Stimulated activated CD4-positive, alpha-beta T cell treated with anti-CD3 and anti-CD28 coated beads, Interleukin-4, amount 100 ng/mL, for 48 hours (primary cell): Measurements from ENCODE around the gene RBM26.
A peak's percentile ranks its signal among the peaks of the same experiment; 100 is the strongest.

Experiments
- DNase-seq, 2 donors: peaks; one replicate each; pipeline ENCODE4 v3.0.0-alpha.2; 2020; ENCODE audit warnings: low read depth in 2 of 2

The RBM26 gene

DNA sequence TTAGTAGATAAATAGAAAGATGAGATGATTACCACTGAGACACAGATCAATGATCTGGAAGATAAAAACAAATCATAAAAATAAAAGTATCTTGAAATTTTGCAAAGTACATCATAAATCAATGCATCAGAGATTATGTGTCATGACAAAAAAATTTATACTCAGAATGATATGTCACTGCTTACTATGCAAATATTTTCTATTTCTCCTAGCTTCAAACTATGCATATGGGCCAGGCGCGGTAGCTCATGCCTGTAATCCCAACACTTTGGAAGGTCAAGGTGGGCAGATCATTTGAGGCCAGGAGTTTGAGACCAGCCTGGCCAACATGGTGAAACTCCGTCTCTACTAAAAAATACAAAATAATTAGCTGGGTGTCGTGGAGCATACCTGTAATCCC, 17.3 kb upstream of the RBM26 start:
- no peak for DNase-seq

DNA sequence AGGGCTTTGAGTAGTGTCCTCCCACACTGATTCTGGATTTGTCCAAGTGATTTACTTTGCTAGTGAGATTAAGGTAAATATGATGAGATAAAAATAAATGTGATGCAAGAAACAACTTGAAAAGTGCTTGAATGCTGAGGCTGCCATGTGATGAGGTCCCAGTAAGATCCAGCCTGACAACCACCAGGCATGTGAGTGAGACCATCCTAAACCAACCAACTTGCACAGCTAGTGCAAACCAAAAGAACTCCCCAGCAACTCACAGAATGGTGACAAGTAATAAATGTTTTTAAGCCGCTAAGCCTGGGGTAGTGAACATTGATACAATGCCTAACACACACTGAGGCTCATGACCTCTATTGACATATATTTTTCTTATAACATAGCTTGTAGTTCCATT, 13.3 kb upstream of the RBM26 start:
- DNase-seq: no peak

GRCh38 chr13:79417741-79418140, 11.7 kb upstream of the RBM26 start:
- no peak for DNase-seq

DNA sequence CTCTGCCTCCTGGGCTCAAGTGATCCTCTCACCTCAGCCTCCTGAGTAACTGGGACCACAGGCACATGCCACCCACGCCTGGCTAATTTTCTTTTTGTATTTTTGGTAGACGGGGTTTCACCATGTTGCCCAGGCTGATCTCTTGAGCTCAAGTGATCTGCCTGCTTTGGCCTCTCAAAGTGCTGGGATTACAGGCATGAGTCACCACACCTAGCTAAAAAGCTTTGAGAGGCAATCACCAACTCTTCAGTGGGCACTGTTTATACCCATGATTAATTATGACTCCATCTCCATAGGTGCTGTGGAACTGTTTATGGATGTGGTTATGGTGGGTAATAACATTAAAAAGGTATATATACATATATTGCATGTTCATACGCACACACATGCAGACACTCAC, 7.5 kb upstream of the RBM26 start:
- no peak for DNase-seq

- no peak for DNase-seq
Observed at GRCh38 chr13:79409828-79410227, 3.8 kb upstream of the RBM26 start.

DNA sequence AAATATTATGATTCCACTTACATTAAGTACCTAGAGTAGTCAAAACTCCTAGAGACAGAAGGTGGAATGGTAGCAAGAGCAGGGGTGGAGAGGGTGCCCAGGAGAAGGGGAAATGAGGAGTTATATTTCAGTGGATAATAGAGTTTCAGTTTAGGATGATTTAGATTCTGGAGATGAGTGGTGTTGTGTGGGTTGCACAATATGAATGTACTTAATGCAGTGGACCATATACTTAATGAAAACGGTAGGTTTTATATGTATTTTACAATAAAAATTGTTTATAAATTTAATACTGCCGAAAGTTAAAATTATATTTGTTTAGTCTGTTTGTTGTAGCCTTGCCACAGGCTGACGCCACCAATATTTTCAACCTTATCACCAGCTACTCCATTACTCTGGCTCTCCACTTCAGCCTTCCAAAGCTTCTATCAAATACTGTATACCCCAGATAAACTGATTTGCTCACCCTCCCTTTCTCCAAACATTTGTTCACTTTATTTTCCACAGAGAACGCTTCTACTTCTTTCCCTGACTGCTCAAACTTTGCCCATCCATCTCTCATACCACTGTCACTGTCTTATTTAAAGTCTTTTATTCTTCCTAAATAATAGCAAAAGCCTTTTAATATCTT, 1.4 kb upstream of the RBM26 start:
- DNase-seq: no peak

DNA sequence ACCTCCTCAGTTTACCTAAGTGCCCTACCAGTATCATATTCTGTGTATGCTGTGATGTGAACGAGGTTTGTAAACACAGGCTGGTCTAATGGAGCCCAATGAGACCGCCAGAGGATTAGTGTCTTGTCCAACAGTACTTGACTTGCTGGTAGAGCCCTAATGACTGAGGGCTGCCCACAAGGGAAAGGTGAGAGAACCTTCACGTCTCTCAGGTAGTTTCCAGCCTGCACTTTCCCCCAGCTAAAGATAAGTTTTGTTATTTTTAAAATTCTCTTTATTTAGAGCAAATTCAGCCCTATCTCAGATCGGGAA, 498 bp upstream of the RBM26 start:
- no peak for DNase-seq

DNA sequence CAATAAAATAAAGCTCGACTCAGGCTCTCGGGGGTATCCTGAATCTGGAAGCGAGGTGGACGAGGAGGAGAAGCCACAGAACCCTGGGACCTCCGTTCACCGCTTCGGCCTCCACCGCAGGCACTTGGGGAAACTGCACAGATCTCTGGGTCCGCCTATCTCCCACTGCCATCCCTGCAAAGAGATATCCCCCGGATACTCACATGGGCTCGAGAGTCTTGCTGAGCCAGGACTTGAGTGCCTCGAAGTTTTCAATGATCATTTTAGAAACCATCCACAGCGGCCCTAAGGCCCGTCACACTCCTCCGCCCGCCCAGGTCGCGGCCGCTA, 589 bp downstream of the RBM26 start:
- no peak for DNase-seq

GRCh38 chr13:79404985-79405384, 1.1 kb downstream of the RBM26 start:
- DNase-seq: peak in 1 of 2 donors; percentile 6

- no peak for DNase-seq
Observed at GRCh38 chr13:79404361-79404760, 1.7 kb downstream of the RBM26 start.

DNA sequence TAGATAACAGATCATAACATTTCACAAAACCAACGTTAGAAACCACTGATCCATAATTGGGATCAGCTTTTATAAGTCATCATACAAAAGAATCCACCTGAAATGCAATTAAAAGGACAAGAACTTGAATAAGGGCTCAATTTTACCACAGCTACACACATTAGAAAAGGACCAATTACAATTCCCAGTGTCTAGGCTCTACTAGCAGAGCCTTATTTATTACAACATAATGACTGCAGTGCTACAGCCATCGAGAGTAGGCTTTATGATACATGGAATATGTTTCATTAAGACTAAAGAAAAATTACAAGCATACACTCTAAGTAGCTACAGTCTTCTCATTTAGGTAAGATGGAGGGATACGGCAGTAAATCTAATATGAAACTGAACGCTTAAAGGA, 2.9 kb downstream of the RBM26 start:
- DNase-seq: no peak

GRCh38 chr13:79402679-79403078, 3.4 kb downstream of the RBM26 start:
- DNase-seq: no peak

DNA sequence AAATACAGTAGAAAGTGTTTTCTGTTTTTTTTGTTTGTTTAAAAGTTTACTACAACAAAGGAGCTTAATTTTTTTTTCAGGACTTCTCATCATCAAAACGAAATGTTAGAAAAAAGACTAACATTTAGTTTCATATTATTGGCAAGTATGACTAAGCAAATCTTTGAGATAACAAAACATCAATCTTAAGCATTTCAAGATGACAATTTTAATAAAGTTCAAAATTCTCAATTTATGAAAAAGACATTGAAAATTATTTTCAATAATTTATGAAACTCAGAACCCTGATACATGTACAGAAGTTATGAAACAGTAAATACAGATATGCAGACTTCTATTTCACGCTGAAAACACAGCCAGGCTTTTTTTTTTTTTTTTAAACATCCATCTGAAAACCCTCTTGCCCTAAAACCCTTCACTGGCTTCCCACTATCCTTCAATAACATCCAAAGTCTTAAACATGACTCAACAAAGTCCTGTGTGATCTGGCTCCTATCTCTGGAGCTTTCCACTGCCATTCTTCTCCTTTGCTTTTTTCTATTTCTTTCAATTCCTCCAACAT, 3.9 kb downstream of the RBM26 start:
- DNase-seq: no peak

DNA sequence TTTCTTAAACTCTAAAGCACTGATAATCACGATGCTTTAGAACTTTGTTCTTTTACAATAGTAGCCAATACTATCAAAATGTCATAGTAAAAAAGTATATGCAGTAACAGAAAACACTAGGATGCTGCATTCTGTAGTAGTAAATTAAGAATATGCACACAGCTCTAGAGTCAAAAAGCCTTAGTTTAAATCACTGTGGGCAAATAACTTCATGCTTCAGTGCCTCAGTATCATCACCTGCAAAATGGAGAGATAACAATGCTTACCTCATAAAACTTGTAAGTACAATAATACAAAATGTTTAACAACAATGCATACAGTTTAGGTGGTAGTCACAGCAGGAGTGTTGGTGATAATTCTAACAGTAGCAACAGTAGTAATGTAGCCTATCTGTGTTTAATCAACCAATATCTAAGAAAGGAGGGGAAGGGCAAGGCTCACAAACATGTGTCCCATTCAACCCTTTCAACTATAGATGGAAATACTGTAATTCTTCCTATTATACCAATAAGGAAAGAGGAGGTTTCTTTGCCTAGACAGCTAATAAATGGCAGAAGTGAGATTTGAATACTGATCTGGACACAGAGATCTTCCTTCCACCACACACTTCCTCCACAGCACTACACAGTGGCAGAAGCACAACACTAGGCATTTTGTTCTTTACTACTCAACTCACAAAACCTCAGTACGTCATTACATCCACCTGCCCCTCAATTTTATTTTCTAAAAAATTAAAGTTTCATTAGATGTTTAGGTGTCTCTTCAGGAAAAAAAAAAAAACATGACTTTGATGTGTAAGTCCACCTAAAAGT, 4.6 kb downstream of the RBM26 start:
- DNase-seq: no peak

- DNase-seq: no peak
Observed at GRCh38 chr13:79398915-79399314, 7.1 kb downstream of the RBM26 start.

DNA sequence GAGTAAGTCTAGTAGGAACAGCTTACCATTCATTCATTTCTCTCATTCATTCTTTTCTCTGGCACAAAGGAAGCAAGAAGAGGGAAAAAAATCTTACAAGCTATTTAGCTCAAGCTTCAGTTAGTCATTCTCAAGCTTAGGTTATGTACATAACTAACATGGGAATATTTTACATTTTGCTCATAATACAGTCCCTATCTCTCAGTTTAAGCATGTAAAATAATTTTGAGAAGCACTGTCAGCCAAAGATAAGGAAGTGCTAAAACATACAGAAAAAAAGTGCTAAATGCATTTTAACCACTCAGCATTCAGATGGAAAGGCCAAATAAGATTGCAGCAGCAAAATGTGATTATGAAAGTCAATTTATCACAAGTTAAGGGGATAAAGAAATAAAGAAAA, 7.9 kb downstream of the RBM26 start:
- DNase-seq: no peak

GRCh38 chr13:79395881-79396280, 10.2 kb downstream of the RBM26 start:
- DNase-seq: no peak

- peak in 1 of 2 donors; percentile 4 for DNase-seq
Observed at GRCh38 chr13:79393564-79394249, 12.3 kb downstream of the RBM26 start.

- no peak for DNase-seq
Observed at GRCh38 chr13:79392882-79393563, 13.0 kb downstream of the RBM26 start.

- DNase-seq: no peak
Observed at GRCh38 chr13:79389026-79389425, 17.0 kb downstream of the RBM26 start.

GRCh38 chr13:79387853-79388252, 18.2 kb downstream of the RBM26 start:
- no peak for DNase-seq

- DNase-seq: no peak
Observed at GRCh38 chr13:79386125-79386826, 19.8 kb downstream of the RBM26 start.
